Parathyroid adenoma (tissue), 2 donors: Measurements from ENCODE around the gene FRS3.

Experiments
- H2AFZ ChIP-seq: fragments of 300-600 bp; sonication (generic); one replicate; pipeline ENCODE4 v1.7.0; 2017; ENCODE audit warnings: antibody characterized with exemption, mild to moderate bottlenecking
- H3K27ac ChIP-seq: fragments of 300-600 bp; sonication (generic); one replicate; pipeline ENCODE4 v1.7.0; 2017
- H3K27me3 ChIP-seq: fragments of 300-600 bp; sonication (generic); one replicate; pipeline ENCODE4 v1.7.0; 2017; ENCODE audit warnings: low read length; ENCODE audit not compliant: control insufficient read depth, insufficient read depth
- H3K36me3 ChIP-seq: fragments of 300-600 bp; sonication (generic); one replicate; pipeline ENCODE4 v1.7.0; 2017; ENCODE audit warnings: low read length; ENCODE audit not compliant: control insufficient read depth, insufficient read depth
- H3K4me1 ChIP-seq: fragments of 300-600 bp; sonication (generic); one replicate; pipeline ENCODE4 v1.7.0; 2017; ENCODE audit warnings: control low read depth
- H3K4me2 ChIP-seq: fragments of 300-600 bp; sonication (generic); one replicate; pipeline ENCODE4 v1.7.0; 2017; ENCODE audit warnings: low read length
- H3K4me3 ChIP-seq: fragments of 300-600 bp; sonication (generic); one replicate; pipeline ENCODE4 v1.7.0; 2017; ENCODE audit warnings: low read depth, low read length
- H3K79me2 ChIP-seq: fragments of 300-600 bp; sonication (generic); one replicate; pipeline ENCODE4 v1.7.0; 2017; ENCODE audit warnings: control low read depth
- H3K9ac ChIP-seq: fragments of 300-600 bp; sonication (generic); one replicate; pipeline ENCODE4 v1.7.0; 2017; ENCODE audit warnings: mild to moderate bottlenecking
- H3K9me3 ChIP-seq: fragments of 300-600 bp; sonication (generic); one replicate; pipeline ENCODE4 v1.7.0; 2017; ENCODE audit warnings: low read length; ENCODE audit not compliant: control insufficient read depth
- CTCF ChIP-seq: fragments of 300-600 bp; sonication (generic); IDR thresholded peaks from one replicate; pipeline ENCODE4 v1.7.0; 2017; ENCODE audit warnings: antibody characterized with exemption, mild to moderate bottlenecking
- donor health status: primary hyperparathyroidism.

The FRS3 gene

GRCh38 chr6:41779788-41780550 is at the start of gene FRS3:
TSS of gene FRS3 (minus strand) at chr6:41779900. CDS start at chr6:41776987, 2,913 bp downstream.
- no peaks in the 10 kb centered on the region for H3K36me3 ChIP-seq
- no peaks in the 10 kb centered on the region for H3K79me2 ChIP-seq
- peak within 1 kb of the TSS; percentile 72 for H3K27ac ChIP-seq
- no peaks in the 10 kb centered on the region for H3K27me3 ChIP-seq
- TF ChIP-seq CTCF: peak; percentile 98
- no peaks in the 10 kb centered on the region for H3K9me3 ChIP-seq
- no peak within 1 kb of the TSS for H3K9ac ChIP-seq
- H3K4me3 ChIP-seq: peak within 1 kb of the TSS; percentile 70
- peak within 1 kb of the TSS; percentile 96 for H3K4me2 ChIP-seq
- peak within 1 kb of the TSS; percentile 85 for H2AFZ ChIP-seq
- peaks cover 12% of the 10 kb centered on the region for H3K4me1 ChIP-seq

DNA sequence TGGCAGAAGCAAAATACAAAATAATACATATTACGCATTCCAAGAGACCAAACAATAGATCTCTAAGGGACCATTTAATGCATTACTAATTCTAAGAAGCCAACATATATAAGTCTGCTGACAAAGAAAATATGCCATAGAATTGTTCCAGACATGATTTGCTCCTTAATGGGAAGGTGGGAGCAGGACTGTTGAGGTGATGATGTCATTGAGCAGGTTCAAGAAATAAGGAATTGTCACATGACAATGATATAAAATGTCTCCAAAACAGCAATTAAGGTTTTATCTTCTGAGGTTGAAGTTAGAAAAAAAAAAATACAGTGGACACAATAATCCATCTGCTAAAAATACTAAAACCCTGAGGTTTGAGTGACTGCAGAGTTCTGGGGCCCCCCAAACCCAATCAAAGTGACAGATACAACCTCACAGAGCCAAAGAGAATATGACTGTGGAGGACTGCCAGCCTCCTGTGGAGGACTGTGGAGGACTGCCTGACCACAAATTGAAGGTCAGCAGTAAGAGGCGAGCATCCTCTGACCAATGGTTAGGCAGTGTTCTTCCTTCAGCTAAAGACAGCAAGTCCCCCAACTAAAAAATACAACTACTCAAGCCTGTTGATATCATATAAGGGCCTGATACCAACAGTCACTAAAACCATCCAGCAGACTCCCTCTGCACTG is 46.8 kb upstream of the FRS3 start:
- H3K4me1 ChIP-seq: no peaks in the 10 kb centered on the region
- H3K79me2 ChIP-seq: no peaks in the 10 kb centered on the region
- H3K36me3 ChIP-seq: no peaks in the 10 kb centered on the region
- H3K4me2 ChIP-seq: no peak overlapping the region
- H3K9ac ChIP-seq: no peak overlapping the region
- H3K4me3 ChIP-seq: no peak overlapping the region
- no peak overlapping the region for H3K27ac ChIP-seq
- no peak overlapping the region for H2AFZ ChIP-seq
- H3K27me3 ChIP-seq: no peaks in the 10 kb centered on the region
- no peak for TF ChIP-seq CTCF
- no peaks in the 10 kb centered on the region for H3K9me3 ChIP-seq

GRCh38 chr6:41824571-41825569 is 45.2 kb upstream of the FRS3 start:
- Histone ChIP-seq H3K79me2 (no peaks in the 10 kb centered on the region), H3K9ac (no peak overlapping the region), H3K27ac (no peak overlapping the region), H3K4me2 (no peak overlapping the region), H3K36me3 (no peaks in the 10 kb centered on the region), H3K9me3 (no peaks in the 10 kb centered on the region), H3K4me1 (no peaks in the 10 kb centered on the region), H2AFZ (no peak overlapping the region), H3K27me3 (no peaks in the 10 kb centered on the region), H3K4me3 (no peak overlapping the region)
- TF ChIP-seq CTCF: no peak

- H3K36me3 ChIP-seq: no peaks in the 10 kb centered on the region
- no peaks in the 10 kb centered on the region for H3K79me2 ChIP-seq
- no peak overlapping the region for H2AFZ ChIP-seq
- no peaks in the 10 kb centered on the region for H3K9me3 ChIP-seq
- H3K9ac ChIP-seq: no peak overlapping the region
- H3K4me2 ChIP-seq: no peak overlapping the region
- H3K4me3 ChIP-seq: no peak overlapping the region
- no peak overlapping the region for H3K27ac ChIP-seq
- TF ChIP-seq CTCF: no peak
- no peaks in the 10 kb centered on the region for H3K4me1 ChIP-seq
- no peaks in the 10 kb centered on the region for H3K27me3 ChIP-seq
Observed at GRCh38 chr6:41823178-41823577, 43.5 kb upstream of the FRS3 start.
